Osteoblast (primary cell): Measurements from ENCODE around the gene SPANXD. TPM values are rescaled to one million over a fixed set of nuclear protein-coding genes. Genes with fewer than 3 reads are reported as not detected.

Experiments used
- DNase-seq: peaks from one replicate; pipeline ENCODE4 v3.0.0; 2011; ENCODE audit warnings: low spot score, mixed read lengths; ENCODE audit not compliant: insufficient read length; ENCODE audit errors: missing footprints
- H2AFZ ChIP-seq: 2 replicates; pipeline ENCODE4 v1.6.0; 2011; ENCODE audit warnings: mild to moderate bottlenecking, low read length
- H3K27ac ChIP-seq: 2 replicates; pipeline ENCODE4 v1.5.1; 2011; ENCODE audit warnings: mild to moderate bottlenecking, low read depth, low read length, moderate library complexity
- H3K27me3 ChIP-seq: 2 replicates; pipeline ENCODE4 v1.6.0; 2012; ENCODE audit warnings: mild to moderate bottlenecking, control low read depth, inconsistent platforms, low read length, moderate library complexity; ENCODE audit not compliant: insufficient read depth
- H3K36me3 ChIP-seq: 2 replicates; pipeline ENCODE4 v1.5.1; 2011; ENCODE audit warnings: mild to moderate bottlenecking, low read length, control low read depth, moderate library complexity; ENCODE audit not compliant: insufficient read depth
- H3K4me1 ChIP-seq: 2 replicates; pipeline ENCODE4 v1.5.1; 2011; ENCODE audit warnings: mild to moderate bottlenecking, low read length, control low read depth, moderate library complexity; ENCODE audit not compliant: insufficient read depth
- H3K4me2 ChIP-seq: 2 replicates; pipeline ENCODE4 v1.6.0; 2011; ENCODE audit warnings: mild to moderate bottlenecking, low read length; ENCODE audit not compliant: insufficient read depth
- H3K4me3 ChIP-seq: fragments of 200-600 bp; sonication (generic); 3 replicates; pipeline ENCODE4 v1.5.1; 2012; ENCODE audit warnings: mild to moderate bottlenecking, low read length, inconsistent platforms; ENCODE audit not compliant: insufficient read depth
- H3K79me2 ChIP-seq: 2 replicates; pipeline ENCODE4 v1.6.0; 2012; ENCODE audit warnings: mild to moderate bottlenecking, low read length, control low read depth, inconsistent platforms; ENCODE audit not compliant: insufficient read depth
- H3K9me3 ChIP-seq: 2 replicates; pipeline ENCODE4 v1.5.1; 2011; ENCODE audit warnings: low read depth, low read length, control low read depth
- H4K20me1 ChIP-seq: 2 replicates; pipeline ENCODE4 v1.6.0; 2012; ENCODE audit warnings: mild to moderate bottlenecking, low read length, control low read depth; ENCODE audit not compliant: insufficient read depth
- total RNA-seq: library from RNA; depleted of rRNA; stranded (reverse); fragments of >200 nt; gene quantifications from 2 replicates; pipeline ENCODE4 v1.2.3, GENCODE V29; 2012
- TF ChIP-seq, protein P1 (sequence below): IDR thresholded peaks from 2 replicates; pipeline ENCODE4 v1.5.1; 2011; ENCODE audit warnings: mild to moderate bottlenecking, low read depth, low read length, moderate library complexity; ENCODE audit errors: extremely low read depth

Gene SPANXD
- total RNA-seq, 1 donor, result not detected

DNA sequence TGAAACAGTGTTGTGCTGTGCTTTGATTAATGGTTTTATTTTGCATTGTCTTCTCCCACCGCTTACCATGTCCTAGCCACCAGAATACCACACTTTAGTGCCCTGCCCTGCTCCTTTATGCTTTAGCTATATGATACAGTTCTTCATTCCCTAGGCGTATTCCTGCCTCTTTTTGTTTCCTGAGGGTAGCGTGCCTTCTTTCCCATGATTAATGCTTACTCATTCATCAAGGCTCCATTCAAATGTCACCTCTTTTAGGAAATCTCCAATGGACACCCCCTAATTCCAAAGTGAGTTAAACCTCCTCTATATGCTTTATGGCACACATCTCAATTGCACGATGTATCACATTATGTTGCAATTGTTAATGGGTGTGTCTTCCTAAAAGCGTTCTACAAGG, 46.3 kb downstream of the SPANXD start:
- H3K4me2 ChIP-seq, result no peak overlapping the region
- H3K27me3 ChIP-seq, result no peaks in the 10 kb centered on the region
- H3K4me1 ChIP-seq, result no peaks in the 10 kb centered on the region
- DNase-seq, result no peak
- no peak overlapping the region for H3K4me3 ChIP-seq
- no peak overlapping the region for H2AFZ ChIP-seq
- H3K79me2 ChIP-seq, result no peaks in the 10 kb centered on the region
- no peaks in the 10 kb centered on the region for H3K9me3 ChIP-seq
- TF ChIP-seq, protein P1, sequence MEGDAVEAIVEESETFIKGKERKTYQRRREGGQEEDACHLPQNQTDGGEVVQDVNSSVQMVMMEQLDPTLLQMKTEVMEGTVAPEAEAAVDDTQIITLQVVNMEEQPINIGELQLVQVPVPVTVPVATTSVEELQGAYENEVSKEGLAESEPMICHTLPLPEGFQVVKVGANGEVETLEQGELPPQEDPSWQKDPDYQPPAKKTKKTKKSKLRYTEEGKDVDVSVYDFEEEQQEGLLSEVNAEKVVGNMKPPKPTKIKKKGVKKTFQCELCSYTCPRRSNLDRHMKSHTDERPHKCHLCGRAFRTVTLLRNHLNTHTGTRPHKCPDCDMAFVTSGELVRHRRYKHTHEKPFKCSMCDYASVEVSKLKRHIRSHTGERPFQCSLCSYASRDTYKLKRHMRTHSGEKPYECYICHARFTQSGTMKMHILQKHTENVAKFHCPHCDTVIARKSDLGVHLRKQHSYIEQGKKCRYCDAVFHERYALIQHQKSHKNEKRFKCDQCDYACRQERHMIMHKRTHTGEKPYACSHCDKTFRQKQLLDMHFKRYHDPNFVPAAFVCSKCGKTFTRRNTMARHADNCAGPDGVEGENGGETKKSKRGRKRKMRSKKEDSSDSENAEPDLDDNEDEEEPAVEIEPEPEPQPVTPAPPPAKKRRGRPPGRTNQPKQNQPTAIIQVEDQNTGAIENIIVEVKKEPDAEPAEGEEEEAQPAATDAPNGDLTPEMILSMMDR, result no peak
- H3K36me3 ChIP-seq, result no peaks in the 10 kb centered on the region
- no peak overlapping the region for H3K27ac ChIP-seq
- no peaks in the 10 kb centered on the region for H4K20me1 ChIP-seq

Other genes starting within 250 kb of the SPANXD start
- gene SPANXA1, start 114.0 kb downstream of the SPANXD start, total RNA-seq, result 0.29 TPM in 1 of 2 replicates, not detected in the other
- 0.29 TPM in 1 of 2 replicates, not detected in the other for gene SPANXA2, start 109.0 kb downstream of the SPANXD start, total RNA-seq
- not detected in 2 replicates for gene MAGEC3, start 139.6 kb upstream of the SPANXD start, total RNA-seq
- not detected in 2 replicates for gene MAGEC1, start 205.2 kb upstream of the SPANXD start, total RNA-seq